Chondrocyte (in vitro differentiated cells): Measurements from ENCODE around the gene SUFU. TPM values are rescaled to one million over a fixed set of nuclear protein-coding genes. Genes with fewer than 3 reads are reported as not detected.

Source experiments
- DNase-seq: peaks from one replicate; pipeline ENCODE4 v3.0.0; 2021; ENCODE audit warnings: mixed read lengths, low spot score
- H3K27ac Mint-ChIP-seq: one replicate; pipeline ENCODE4 v1.8.0; 2021; ENCODE audit warnings: mild to moderate bottlenecking, moderate library complexity, mixed read lengths; ENCODE audit not compliant: unreplicated experiment
- H3K27me3 Mint-ChIP-seq: 2 replicates; pipeline ENCODE4 v1.8.0; 2021; ENCODE audit warnings: low read depth, mixed read lengths
- H3K36me3 Mint-ChIP-seq: 2 replicates; pipeline ENCODE4 v1.8.0; 2021; ENCODE audit warnings: low read depth, mixed read lengths
- H3K4me1 Mint-ChIP-seq: 2 replicates; pipeline ENCODE4 v1.8.0; 2021; ENCODE audit warnings: low read depth, mild to moderate bottlenecking, mixed read lengths
- H3K4me3 Mint-ChIP-seq: one replicate; pipeline ENCODE4 v1.8.0; 2021; ENCODE audit warnings: mild to moderate bottlenecking, moderate library complexity, mixed read lengths; ENCODE audit not compliant: unreplicated experiment
- H3K9me3 Mint-ChIP-seq: 2 replicates; pipeline ENCODE4 v1.8.0; 2021; ENCODE audit warnings: low read depth, mixed read lengths
- total RNA-seq: library from RNA; stranded (reverse); gene quantifications from 3 replicates; pipeline ENCODE4 v1.2.1, GENCODE V29; 2021
- TF ChIP-seq, protein P1 (sequence below): fragments of 200-600 bp; sonication (generic); IDR thresholded peaks from 2 replicates; pipeline ENCODE4 v1.5.0; 2021; ENCODE audit warnings: antibody characterized with exemption, mild to moderate bottlenecking, moderate library complexity

The SUFU gene
- total RNA-seq, 1 donor from 2014 or later = 15.5 TPM

DNA sequence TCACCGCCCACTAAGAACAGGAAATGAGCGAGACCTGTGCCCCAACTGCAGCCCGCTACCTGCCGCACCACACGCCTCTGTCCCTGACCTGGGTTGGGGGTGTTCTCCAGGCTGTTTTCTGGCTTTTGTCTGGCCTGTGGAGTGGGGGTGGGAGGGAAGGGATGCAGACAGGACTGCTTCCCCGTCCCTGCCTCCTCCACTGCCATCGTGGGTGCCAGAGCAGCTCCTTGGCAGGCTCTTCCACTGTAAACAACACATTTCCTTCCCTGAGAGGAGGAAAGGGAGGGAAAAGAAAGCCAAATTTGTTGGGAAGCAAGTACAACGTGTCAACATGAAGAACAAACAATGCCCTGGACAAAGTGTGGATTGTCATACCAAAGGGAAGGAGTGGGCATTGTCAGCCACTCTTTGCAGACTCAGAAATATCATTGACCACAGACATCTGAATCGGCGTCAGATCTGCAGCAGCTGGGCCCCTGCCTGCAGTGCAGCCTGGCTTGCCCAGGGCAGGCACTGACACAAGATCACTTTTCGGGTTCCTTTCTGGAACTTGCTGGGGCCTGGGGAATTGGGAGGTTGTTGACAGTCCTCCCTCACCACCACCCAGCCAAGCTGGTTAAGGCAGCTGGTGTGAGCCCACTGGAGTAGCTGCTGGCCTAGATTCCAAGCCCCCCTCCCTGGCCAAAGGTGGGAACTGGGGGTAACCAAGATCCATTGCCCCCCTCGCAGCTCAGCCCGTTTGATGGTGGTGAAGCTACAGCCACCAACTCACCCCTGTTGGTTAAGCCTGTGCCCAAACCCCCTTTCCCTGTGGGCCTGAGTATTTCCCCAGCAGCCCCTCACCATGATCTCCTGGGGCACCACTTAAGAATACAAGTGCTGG is 117.9 kb downstream of the SUFU start:
- TF ChIP-seq, protein P1, sequence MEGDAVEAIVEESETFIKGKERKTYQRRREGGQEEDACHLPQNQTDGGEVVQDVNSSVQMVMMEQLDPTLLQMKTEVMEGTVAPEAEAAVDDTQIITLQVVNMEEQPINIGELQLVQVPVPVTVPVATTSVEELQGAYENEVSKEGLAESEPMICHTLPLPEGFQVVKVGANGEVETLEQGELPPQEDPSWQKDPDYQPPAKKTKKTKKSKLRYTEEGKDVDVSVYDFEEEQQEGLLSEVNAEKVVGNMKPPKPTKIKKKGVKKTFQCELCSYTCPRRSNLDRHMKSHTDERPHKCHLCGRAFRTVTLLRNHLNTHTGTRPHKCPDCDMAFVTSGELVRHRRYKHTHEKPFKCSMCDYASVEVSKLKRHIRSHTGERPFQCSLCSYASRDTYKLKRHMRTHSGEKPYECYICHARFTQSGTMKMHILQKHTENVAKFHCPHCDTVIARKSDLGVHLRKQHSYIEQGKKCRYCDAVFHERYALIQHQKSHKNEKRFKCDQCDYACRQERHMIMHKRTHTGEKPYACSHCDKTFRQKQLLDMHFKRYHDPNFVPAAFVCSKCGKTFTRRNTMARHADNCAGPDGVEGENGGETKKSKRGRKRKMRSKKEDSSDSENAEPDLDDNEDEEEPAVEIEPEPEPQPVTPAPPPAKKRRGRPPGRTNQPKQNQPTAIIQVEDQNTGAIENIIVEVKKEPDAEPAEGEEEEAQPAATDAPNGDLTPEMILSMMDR = no peak
- H3K27ac Mint-ChIP-seq = peak overlapping the region; percentile 84
- H3K27me3 Mint-ChIP-seq = no peaks in the 10 kb centered on the region
- no peaks in the 10 kb centered on the region for H3K9me3 Mint-ChIP-seq
- no peak overlapping the region for H3K4me3 Mint-ChIP-seq
- H3K36me3 Mint-ChIP-seq = peaks cover 8% of the 10 kb centered on the region
- DNase-seq = peak; percentile 54
- H3K4me1 Mint-ChIP-seq = peaks cover 58% of the 10 kb centered on the region

DNA sequence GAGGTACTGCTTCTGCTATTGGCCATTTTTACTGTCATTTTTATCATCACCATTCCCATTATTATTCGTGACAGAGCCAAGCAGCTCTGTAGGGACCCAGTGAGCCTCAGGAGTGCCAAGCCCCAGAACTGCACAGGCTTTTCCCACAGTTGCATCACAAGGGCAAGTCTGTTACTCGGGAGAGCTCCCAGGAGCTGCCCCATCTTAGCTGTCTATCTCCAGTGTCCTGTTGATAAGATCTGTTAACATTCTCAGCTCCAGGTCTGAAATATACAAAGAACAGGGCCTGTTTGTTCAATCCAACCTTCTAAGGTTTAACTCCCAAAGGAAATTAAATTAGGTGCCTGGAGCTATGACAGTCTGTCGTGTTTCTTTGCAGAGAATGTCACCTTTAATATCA is 120.3 kb downstream of the SUFU start:
- DNase-seq = peak; percentile 9
- peaks cover 74% of the 10 kb centered on the region for H3K4me1 Mint-ChIP-seq
- H3K9me3 Mint-ChIP-seq = no peaks in the 10 kb centered on the region
- H3K4me3 Mint-ChIP-seq = no peak overlapping the region
- no peak overlapping the region for H3K27ac Mint-ChIP-seq
- H3K27me3 Mint-ChIP-seq = no peaks in the 10 kb centered on the region
- TF ChIP-seq, protein P1 = no peak
- no peaks in the 10 kb centered on the region for H3K36me3 Mint-ChIP-seq

DNA sequence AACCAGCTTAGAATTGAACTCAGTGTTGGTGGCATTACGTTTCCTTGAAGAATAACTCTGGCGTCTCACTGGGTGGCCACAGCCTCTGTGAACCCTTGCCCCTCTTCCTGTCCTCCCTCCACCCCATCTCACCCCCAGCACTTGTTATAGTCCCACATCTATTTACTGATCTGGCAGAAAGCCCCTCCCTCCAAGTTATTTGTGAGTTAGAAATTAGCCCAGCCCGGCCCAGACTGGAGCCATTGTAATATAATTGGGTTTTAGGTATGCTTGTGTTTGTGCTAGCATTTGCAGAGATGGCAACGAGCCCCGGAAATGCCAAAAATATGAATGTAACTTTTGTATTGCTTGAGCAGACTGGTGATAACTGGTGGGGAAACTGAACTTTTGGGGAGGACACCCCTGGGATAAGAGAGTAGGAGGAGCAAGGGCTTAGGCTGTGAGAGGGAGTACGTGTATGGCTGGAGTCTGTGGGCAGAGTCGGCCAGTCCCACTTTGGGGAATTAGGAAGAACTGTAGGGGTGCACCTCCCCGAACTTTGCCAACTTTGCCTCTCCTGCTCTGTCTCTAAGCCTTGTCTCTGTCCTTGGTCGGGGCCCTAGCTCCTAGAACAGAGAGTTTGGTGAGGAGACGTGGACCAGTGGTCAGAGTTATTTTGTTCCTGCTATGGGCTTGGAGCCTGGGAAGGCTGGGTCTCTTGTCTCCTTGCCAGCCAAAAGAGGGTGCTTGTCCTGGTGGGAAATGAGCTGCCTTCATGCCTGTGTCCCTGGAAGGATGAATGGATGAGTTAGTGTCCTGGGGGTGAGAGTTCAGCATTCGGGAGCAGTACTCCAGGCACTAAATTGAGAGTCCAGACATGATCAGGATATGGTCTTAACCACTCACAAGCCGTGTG is 121.2 kb downstream of the SUFU start:
- Mint-ChIP-seq H3K4me1 (peaks cover 74% of the 10 kb centered on the region), H3K27me3 (no peaks in the 10 kb centered on the region)

DNA sequence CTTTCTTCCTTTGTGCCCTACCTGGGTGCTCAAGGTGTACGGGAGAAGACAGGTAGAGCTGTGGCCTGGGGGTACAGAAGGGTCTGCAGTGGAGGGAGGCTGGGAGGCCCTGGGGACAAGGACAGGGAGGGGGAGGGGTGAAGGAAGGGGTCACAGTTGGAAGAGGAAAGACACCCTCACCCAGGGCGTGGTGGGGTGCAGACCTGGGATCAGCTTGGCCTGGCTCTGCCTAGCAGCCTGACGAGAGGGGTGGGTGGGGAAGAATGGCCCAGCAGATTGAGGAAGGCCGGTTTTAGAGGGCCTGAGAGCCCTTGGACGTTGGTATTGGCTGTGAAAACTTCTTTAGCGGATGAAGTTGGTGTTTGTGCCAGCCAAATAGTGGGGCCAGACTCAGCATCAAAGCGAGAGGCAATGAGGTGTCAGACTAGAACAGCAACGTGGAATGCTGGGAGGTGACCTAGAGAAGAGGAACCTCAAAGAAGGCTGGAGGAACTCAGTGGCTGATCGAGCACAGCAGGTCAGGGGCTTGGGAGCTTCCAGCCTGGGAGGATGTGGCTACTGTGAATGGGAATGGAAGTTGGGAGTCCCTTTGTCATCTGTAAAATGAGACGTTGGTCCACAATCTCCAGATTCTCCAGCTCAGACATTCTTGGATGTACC is 122.4 kb downstream of the SUFU start:
- no peaks in the 10 kb centered on the region for H3K9me3 Mint-ChIP-seq
- H3K27me3 Mint-ChIP-seq = no peaks in the 10 kb centered on the region
- peak overlapping the region; percentile 99 for H3K27ac Mint-ChIP-seq
- TF ChIP-seq, protein P1 = no peak
- no peak overlapping the region for H3K4me3 Mint-ChIP-seq
- H3K4me1 Mint-ChIP-seq = peaks cover 73% of the 10 kb centered on the region
- DNase-seq = peak; percentile 48
- H3K36me3 Mint-ChIP-seq = no peaks in the 10 kb centered on the region

More for the DNA sequence above, 121.2 kb downstream of the SUFU start:
- Mint-ChIP-seq H3K4me3 (no peak overlapping the region), H3K27ac (no peak overlapping the region), H3K9me3 (no peaks in the 10 kb centered on the region), H3K36me3 (no peaks in the 10 kb centered on the region)
- DNase-seq = peak; percentile 33
- TF ChIP-seq, protein P1 = no peak
